Activated naive CD4-positive, alpha-beta T cell treated with anti-CD3 and anti-CD28 coated beads, Interleukin-2, amount 50 U/mL, for 16 hours (primary cell): ENCODE measurements around the gene UROC1.

Source experiments
- DNase-seq: peaks from one replicate; pipeline ENCODE4 v3.0.0-alpha.2; 2020

The UROC1 gene

GRCh38 chr3:126517291-126517951 is at the start of gene UROC1:
TSS of gene UROC1 (minus strand) at chr3:126517773. CDS start at chr3:126517719, 54 bp downstream.
- no peak for DNase-seq

- DNase-seq = no peak
Measured at GRCh38 chr3:126562737-126563276, 45.2 kb upstream of the UROC1 start.

GRCh38 chr3:126558336-126559071 is 40.9 kb upstream of the UROC1 start, which contains the start of gene C3orf22:
TSS of gene C3orf22 (minus strand) at chr3:126558932. CDS start at chr3:126553390, 5,542 bp downstream.
- DNase-seq = no peak

GRCh38 chr3:126557761-126558160 is 40.2 kb upstream of the UROC1 start:
- DNase-seq = no peak

GRCh38 chr3:126557415-126557745 is 39.8 kb upstream of the UROC1 start:
- DNase-seq = no peak

GRCh38 chr3:126556637-126557414 is 39.3 kb upstream of the UROC1 start:
- DNase-seq = no peak

GRCh38 chr3:126555795-126556636 is 38.4 kb upstream of the UROC1 start:
- no peak for DNase-seq

- DNase-seq = no peak
Measured at GRCh38 chr3:126554560-126555525, 37.3 kb upstream of the UROC1 start.

GRCh38 chr3:126553284-126554084 is 35.9 kb upstream of the UROC1 start:
- DNase-seq = no peak

- no peak for DNase-seq
Measured at GRCh38 chr3:126552688-126553283, 35.2 kb upstream of the UROC1 start.

GRCh38 chr3:126551839-126552687 is 34.5 kb upstream of the UROC1 start:
- no peak for DNase-seq

- no peak for DNase-seq
Measured at GRCh38 chr3:126551121-126551838, 33.7 kb upstream of the UROC1 start.

GRCh38 chr3:126550488-126551051 is 33.0 kb upstream of the UROC1 start:
- DNase-seq = no peak

GRCh38 chr3:126549861-126550487 is 32.4 kb upstream of the UROC1 start:
- DNase-seq = no peak

- DNase-seq = no peak
Measured at GRCh38 chr3:126548556-126549466, 31.2 kb upstream of the UROC1 start.

- no peak for DNase-seq
Measured at GRCh38 chr3:126547721-126548120, 30.1 kb upstream of the UROC1 start.
